ENCODE data around the gene YPEL1.
"Not testable (repeated sequence)": the region's sequence is repeated elsewhere in the genome, so short reads cannot be mapped to it uniquely, and the experiment has no call there.

The YPEL1 gene

DNA sequence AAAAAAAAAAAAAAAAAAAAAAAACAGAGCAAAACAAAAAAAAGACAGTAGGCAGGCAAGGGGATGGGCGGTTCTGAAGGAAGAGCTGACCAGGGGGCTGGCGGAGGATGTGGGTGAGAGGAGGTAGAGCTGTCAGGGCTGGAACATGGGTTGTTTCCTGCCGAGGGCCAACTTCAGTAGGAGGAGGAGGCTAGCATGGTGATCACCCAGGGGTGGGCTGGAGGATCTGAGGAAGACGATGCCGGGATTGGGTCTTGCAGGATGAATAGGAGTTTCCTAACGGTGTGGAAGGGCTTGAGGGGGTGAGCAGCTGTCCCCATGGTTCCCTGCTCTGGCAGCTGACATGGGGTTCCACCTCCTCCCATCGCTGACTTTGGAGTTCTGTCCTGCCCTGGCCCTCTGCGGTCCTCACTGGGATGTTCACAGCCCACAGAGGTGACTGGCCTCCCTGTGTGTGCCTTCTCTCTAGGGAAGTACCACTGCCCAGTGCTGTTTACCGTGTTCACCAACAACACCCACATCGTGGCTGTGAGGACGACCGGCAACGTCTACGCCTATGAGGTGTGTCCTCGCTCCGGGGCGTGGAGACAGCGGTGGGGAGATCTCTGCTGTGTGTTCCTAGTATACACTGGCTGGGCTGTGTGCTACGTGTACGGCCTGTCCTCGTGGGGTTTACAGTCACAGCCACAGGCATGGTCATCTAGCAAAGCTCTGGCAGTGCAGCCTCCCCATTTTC, 54.6 kb downstream of the YPEL1 start:
- H3K4me3 ChIP-seq (ENCODE audit: low read depth, low read length), result no peak overlapping the region
- peaks cover 6% of the 10 kb centered on the region; the same call in 1 of the 2 replicates for H3K9me3 ChIP-seq (ENCODE audit: control insufficient read depth, insufficient read depth, low read depth, low read length)
- H3K9ac ChIP-seq (ENCODE audit: low read length), result no peak overlapping the region
- no peak overlapping the region for H3K27ac ChIP-seq (ENCODE audit: low read depth, low read length)
- no peaks in the 10 kb centered on the region for H3K4me1 ChIP-seq (ENCODE audit: control insufficient read depth, insufficient read depth, low read length)
- H3K27me3 ChIP-seq (ENCODE audit: control insufficient read depth, insufficient read depth, low read length), result no peaks in the 10 kb centered on the region
- H3K36me3 ChIP-seq (ENCODE audit: control insufficient read depth, insufficient read depth, low read length), result peaks cover 52% of the 10 kb centered on the region

DNA sequence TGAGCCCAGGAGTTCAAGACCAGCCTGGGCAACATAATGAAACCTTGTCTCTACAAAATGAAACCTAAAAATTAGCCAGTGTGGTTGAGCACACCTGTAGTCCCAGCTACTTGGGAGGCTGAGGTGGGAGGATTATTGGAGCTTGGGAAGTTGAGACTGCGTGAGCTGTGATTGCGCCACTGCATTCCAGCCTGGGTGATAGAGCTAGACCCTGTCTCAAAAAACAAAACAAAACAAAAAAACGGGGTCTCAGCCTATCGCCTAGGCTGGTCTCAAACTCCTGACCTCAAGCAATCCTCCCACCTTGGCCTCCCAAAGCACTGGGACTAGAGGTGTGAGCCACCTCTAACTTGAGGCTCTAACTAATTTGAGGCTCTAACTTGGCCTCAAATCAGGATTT, 56.2 kb downstream of the YPEL1 start:
- no peaks in the 10 kb centered on the region for H3K27me3 ChIP-seq (ENCODE audit: control insufficient read depth, insufficient read depth, low read length)
- no peak overlapping the region for H3K9ac ChIP-seq (ENCODE audit: low read length)
- H3K27ac ChIP-seq (ENCODE audit: low read depth, low read length), result no peak overlapping the region
- no peak overlapping the region for H3K4me3 ChIP-seq (ENCODE audit: low read depth, low read length)
- H3K4me1 ChIP-seq (ENCODE audit: control insufficient read depth, insufficient read depth, low read length), result no peaks in the 10 kb centered on the region
- H3K9me3 ChIP-seq (ENCODE audit: control insufficient read depth, insufficient read depth, low read depth, low read length), result peaks cover 12% of the 10 kb centered on the region; the same call in 1 of the 2 replicates
- H3K36me3 ChIP-seq (ENCODE audit: control insufficient read depth, insufficient read depth, low read length), result peaks cover 55% of the 10 kb centered on the region

DNA sequence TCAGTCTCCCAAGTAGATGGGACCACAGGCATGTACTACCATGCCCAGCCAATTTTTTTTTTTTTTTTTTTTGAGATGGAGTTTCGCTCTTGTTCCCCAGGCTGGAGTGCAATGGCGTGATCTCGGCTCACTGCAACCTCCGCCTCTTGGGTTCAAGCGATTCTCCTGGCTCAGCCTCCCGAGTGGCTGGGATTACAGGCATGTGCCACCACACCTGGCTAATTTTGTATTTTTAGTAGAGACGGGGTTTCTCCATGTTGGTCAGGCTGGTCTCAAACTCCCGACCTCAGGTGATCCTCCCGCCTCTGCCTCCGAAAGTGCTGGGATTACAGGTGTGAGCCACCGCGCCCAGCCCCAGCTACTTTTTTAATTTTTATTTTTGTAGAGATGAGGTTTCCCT, 56.8 kb downstream of the YPEL1 start:
- peaks cover 60% of the 10 kb centered on the region for H3K36me3 ChIP-seq (ENCODE audit: control insufficient read depth, insufficient read depth, low read length)
- not testable (repeated sequence) for H3K27me3 ChIP-seq (ENCODE audit: control insufficient read depth, insufficient read depth, low read length); H3K27ac ChIP-seq (ENCODE audit: low read depth, low read length); H3K9ac ChIP-seq (ENCODE audit: low read length); H3K4me1 ChIP-seq (ENCODE audit: control insufficient read depth, insufficient read depth, low read length); H3K4me3 ChIP-seq (ENCODE audit: low read depth, low read length)
- peaks cover 12% of the 10 kb centered on the region; the same call in 1 of the 2 replicates for H3K9me3 ChIP-seq (ENCODE audit: control insufficient read depth, insufficient read depth, low read depth, low read length)

GRCh38 chr22:21677606-21678443, 57.8 kb downstream of the YPEL1 start:
- Histone ChIP-seq H3K9me3 (ENCODE audit: control insufficient read depth, insufficient read depth, low read depth, low read length) (peaks cover 12% of the 10 kb centered on the region; the same call in 1 of the 2 replicates), H3K27ac (ENCODE audit: low read depth, low read length) (no peak overlapping the region), H3K36me3 (ENCODE audit: control insufficient read depth, insufficient read depth, low read length) (peaks cover 62% of the 10 kb centered on the region)

GRCh38 chr22:21674638-21675245, 60.9 kb downstream of the YPEL1 start:
- Histone ChIP-seq H3K27ac (ENCODE audit: low read depth, low read length) (no peak overlapping the region), H3K9ac (ENCODE audit: low read length) (no peak overlapping the region), H3K27me3 (ENCODE audit: control insufficient read depth, insufficient read depth, low read length) (no peaks in the 10 kb centered on the region), H3K9me3 (ENCODE audit: control insufficient read depth, insufficient read depth, low read depth, low read length) (peaks cover 12% of the 10 kb centered on the region; the same call in 1 of the 2 replicates), H3K4me1 (ENCODE audit: control insufficient read depth, insufficient read depth, low read length) (no peaks in the 10 kb centered on the region), H3K4me3 (ENCODE audit: low read depth, low read length) (no peak overlapping the region), H3K36me3 (ENCODE audit: control insufficient read depth, insufficient read depth, low read length) (peaks cover 67% of the 10 kb centered on the region)

More at GRCh38 chr22:21677606-21678443, 57.8 kb downstream of the YPEL1 start:
- H3K9ac ChIP-seq (ENCODE audit: low read length), result no peak overlapping the region
- no peak overlapping the region for H3K4me3 ChIP-seq (ENCODE audit: low read depth, low read length)
- no peaks in the 10 kb centered on the region for H3K27me3 ChIP-seq (ENCODE audit: control insufficient read depth, insufficient read depth, low read length)
- no peaks in the 10 kb centered on the region for H3K4me1 ChIP-seq (ENCODE audit: control insufficient read depth, insufficient read depth, low read length)

DNA sequence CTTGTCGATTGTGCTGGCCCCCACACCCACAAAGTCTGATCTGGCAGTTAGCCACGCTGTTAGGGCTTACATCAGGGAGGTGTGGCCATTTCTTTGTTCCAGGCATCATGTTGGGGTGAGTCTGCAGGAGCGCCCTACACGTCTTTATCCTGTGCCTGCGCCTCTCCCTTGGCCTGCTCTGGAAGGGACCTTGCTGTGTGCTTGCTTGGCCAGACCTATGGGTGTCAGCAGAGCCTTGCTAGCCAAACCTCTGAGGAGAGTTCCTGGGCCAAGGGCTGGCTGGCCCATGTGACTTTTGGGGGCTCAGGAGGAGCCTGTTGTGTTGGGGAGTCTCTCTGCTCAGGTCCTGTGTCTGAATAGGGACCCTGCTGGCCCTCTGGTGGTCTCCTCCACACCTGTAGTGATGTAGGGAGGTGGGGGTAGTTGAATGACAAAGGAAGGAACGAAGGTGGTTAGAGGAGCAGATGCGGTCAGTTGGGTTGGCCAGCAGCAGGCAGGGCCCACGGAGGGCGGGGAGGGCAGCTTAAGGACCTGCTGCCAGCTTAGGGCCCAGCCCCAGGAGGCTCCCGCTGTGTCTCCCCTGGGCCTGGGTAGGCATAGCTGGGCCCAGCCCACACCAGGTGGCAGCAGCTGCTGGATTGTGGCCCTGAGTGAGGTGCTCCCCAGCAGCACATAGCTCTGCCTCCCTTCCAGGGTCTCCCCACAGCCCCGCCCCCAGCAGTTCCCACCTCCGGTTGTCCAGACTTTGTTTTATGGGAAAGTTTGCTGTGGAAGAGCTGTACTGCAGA, 61.9 kb downstream of the YPEL1 start:
- Histone ChIP-seq H3K27ac (ENCODE audit: low read depth, low read length) (no peak overlapping the region), H3K27me3 (ENCODE audit: control insufficient read depth, insufficient read depth, low read length) (no peaks in the 10 kb centered on the region), H3K9me3 (ENCODE audit: control insufficient read depth, insufficient read depth, low read depth, low read length) (peaks cover 12% of the 10 kb centered on the region; the same call in 1 of the 2 replicates), H3K4me1 (ENCODE audit: control insufficient read depth, insufficient read depth, low read length) (no peaks in the 10 kb centered on the region), H3K36me3 (ENCODE audit: control insufficient read depth, insufficient read depth, low read length) (peaks cover 69% of the 10 kb centered on the region), H3K9ac (ENCODE audit: low read length) (no peak overlapping the region), H3K4me3 (ENCODE audit: low read depth, low read length) (no peak overlapping the region)

- H3K9ac ChIP-seq (ENCODE audit: low read length), result no peak overlapping the region
- no peaks in the 10 kb centered on the region for H3K4me1 ChIP-seq (ENCODE audit: control insufficient read depth, insufficient read depth, low read length)
- no peaks in the 10 kb centered on the region for H3K27me3 ChIP-seq (ENCODE audit: control insufficient read depth, insufficient read depth, low read length)
- no peak overlapping the region for H3K27ac ChIP-seq (ENCODE audit: low read depth, low read length)
- no peak overlapping the region for H3K4me3 ChIP-seq (ENCODE audit: low read depth, low read length)
- H3K9me3 ChIP-seq (ENCODE audit: control insufficient read depth, insufficient read depth, low read depth, low read length), result 0 out of 2 replicates have a peak, but pooled peaks cover 6% of the 10 kb centered on the region
- H3K36me3 ChIP-seq (ENCODE audit: control insufficient read depth, insufficient read depth, low read length), result peaks cover 60% of the 10 kb centered on the region
Measured at GRCh38 chr22:21672107-21672629, 63.4 kb downstream of the YPEL1 start.

DNA sequence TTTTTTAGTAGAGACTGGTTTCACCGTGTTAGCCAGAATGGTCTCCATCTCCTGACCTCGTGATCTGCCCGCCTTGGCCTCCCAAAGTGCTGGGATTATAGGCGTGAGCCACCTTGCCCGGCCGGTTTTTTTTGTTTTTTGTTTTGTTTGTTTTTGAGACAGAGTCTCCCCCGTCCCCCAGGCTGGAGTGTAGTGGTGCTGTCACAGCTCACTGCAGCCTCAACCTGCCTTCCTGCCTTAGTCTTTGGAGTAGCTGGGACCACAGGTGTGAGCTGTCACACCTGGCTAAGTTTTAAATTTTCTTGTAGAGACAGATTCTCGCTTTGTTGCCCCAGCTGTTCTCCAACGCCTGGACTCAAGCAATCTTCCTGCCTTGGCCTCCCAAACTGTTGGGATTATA, 66.6 kb downstream of the YPEL1 start:
- no peak overlapping the region for H3K27ac ChIP-seq (ENCODE audit: low read depth, low read length)
- no peaks in the 10 kb centered on the region for H3K27me3 ChIP-seq (ENCODE audit: control insufficient read depth, insufficient read depth, low read length)
- H3K36me3 ChIP-seq (ENCODE audit: control insufficient read depth, insufficient read depth, low read length), result peaks cover 41% of the 10 kb centered on the region
- H3K4me1 ChIP-seq (ENCODE audit: control insufficient read depth, insufficient read depth, low read length), result no peaks in the 10 kb centered on the region
- no peak overlapping the region for H3K4me3 ChIP-seq (ENCODE audit: low read depth, low read length)
- H3K9ac ChIP-seq (ENCODE audit: low read length), result no peak overlapping the region
- no peaks in the 10 kb centered on the region for H3K9me3 ChIP-seq (ENCODE audit: control insufficient read depth, insufficient read depth, low read depth, low read length)

DNA sequence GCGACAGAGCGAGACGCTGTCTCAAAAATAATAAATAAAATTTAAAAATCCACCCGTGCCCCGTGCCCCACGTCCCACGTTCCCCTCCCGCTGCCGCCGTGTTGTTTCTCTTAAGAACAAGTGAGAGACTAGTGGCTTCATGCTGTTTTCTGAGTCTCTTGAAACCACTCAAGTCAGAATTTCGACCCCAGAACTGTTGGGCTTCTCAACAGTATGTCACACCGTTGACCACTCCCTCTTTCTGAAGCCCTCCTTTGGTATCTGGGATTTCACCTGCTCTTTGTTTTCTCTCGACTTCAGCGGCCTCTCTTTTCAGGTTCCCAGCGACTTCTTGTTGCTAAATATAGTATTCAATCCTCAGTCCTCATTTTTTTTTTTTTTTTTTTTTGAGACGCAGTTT, 68.8 kb downstream of the YPEL1 start:
- peaks cover 19% of the 10 kb centered on the region for H3K36me3 ChIP-seq (ENCODE audit: control insufficient read depth, insufficient read depth, low read length)
- H3K9me3 ChIP-seq (ENCODE audit: control insufficient read depth, insufficient read depth, low read depth, low read length), result no peaks in the 10 kb centered on the region
- H3K27me3 ChIP-seq (ENCODE audit: control insufficient read depth, insufficient read depth, low read length), result no peaks in the 10 kb centered on the region
- peak overlapping the region; percentile 81 for H3K4me3 ChIP-seq (ENCODE audit: low read depth, low read length)
- no peaks in the 10 kb centered on the region for H3K4me1 ChIP-seq (ENCODE audit: control insufficient read depth, insufficient read depth, low read length)
- no peak overlapping the region for H3K27ac ChIP-seq (ENCODE audit: low read depth, low read length)
- H3K9ac ChIP-seq (ENCODE audit: low read length), result no peak overlapping the region
